Lower lobe of right lung (tissue), 2 donors: Measurements from ENCODE around the gene BFSP2. TPM values are rescaled to one million over a fixed set of nuclear protein-coding genes. Genes with fewer than 3 reads are reported as not detected.

ENCODE experiments used
- ATAC-seq, 2 donors: fragments of 200-7000 bp; cut with Tn5 transposase; one replicate each; pipeline ENCODE4 v1.9.1; 2020 to 2022; ENCODE audit warnings: mild to moderate bottlenecking in 2 of 2, moderate library complexity in 2 of 2
- DNase-seq: peaks from one replicate; pipeline ENCODE4 v3.0.0-alpha.2; 2020
- H3K27ac ChIP-seq: fragments of 200-600 bp; one replicate; pipeline ENCODE4 v1.8.0; 2022
- H3K27me3 ChIP-seq: fragments of 200-600 bp; one replicate; pipeline ENCODE4 v1.8.0; 2022; ENCODE audit warnings: low read depth
- H3K36me3 ChIP-seq: fragments of 200-600 bp; one replicate; pipeline ENCODE4 v1.8.0; 2022; ENCODE audit warnings: mild to moderate bottlenecking
- H3K4me1 ChIP-seq: fragments of 200-600 bp; one replicate; pipeline ENCODE4 v1.8.0; 2022
- H3K4me3 ChIP-seq: fragments of 200-600 bp; one replicate; pipeline ENCODE4 v1.8.0; 2022; ENCODE audit warnings: mild to moderate bottlenecking
- H3K9me3 ChIP-seq: fragments of 200-600 bp; one replicate; pipeline ENCODE4 v1.8.0; 2022
- intact Hi-C: fragments of 100-400 bp; cut with DNase I; formaldehyde crosslinking; loops from one replicate; pipeline ENCODE4 v1.11.0; 2022
- total RNA-seq: library from RNA; stranded (reverse); fragmentation: NEBNext Ultra II Directional; extraction: Animal tissue kit (Norgen Biotek cat#: 25700); gene quantifications from one replicate; pipeline ENCODE4 v1.2.1, GENCODE V29; 2021
- TF ChIP-seq, protein P1 (sequence below): fragments of 200-600 bp; IDR thresholded peaks from one replicate; pipeline ENCODE4 v1.8.0; 2022; ENCODE audit warnings: antibody characterized with exemption, mild to moderate bottlenecking
- donor health status: DM: no; HTN: yes; CAD: no; lungs with severe emphysema.

Gene BFSP2
- total RNA-seq, 1 donor from 2014 or later, result not detected

GRCh38 chr3:133428552-133428951, 28.7 kb downstream of the BFSP2 start:
- no peaks in the 10 kb centered on the region for H3K4me1 ChIP-seq
- H3K27ac ChIP-seq, result no peak overlapping the region
- TF ChIP-seq, protein P1, sequence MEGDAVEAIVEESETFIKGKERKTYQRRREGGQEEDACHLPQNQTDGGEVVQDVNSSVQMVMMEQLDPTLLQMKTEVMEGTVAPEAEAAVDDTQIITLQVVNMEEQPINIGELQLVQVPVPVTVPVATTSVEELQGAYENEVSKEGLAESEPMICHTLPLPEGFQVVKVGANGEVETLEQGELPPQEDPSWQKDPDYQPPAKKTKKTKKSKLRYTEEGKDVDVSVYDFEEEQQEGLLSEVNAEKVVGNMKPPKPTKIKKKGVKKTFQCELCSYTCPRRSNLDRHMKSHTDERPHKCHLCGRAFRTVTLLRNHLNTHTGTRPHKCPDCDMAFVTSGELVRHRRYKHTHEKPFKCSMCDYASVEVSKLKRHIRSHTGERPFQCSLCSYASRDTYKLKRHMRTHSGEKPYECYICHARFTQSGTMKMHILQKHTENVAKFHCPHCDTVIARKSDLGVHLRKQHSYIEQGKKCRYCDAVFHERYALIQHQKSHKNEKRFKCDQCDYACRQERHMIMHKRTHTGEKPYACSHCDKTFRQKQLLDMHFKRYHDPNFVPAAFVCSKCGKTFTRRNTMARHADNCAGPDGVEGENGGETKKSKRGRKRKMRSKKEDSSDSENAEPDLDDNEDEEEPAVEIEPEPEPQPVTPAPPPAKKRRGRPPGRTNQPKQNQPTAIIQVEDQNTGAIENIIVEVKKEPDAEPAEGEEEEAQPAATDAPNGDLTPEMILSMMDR, result no peak
- no peak overlapping the region for H3K4me3 ChIP-seq
- DNase-seq (no peak), ATAC-seq (no peak)
- intact Hi-C loops, result no loop called here
- H3K27me3 ChIP-seq, result no peaks in the 10 kb centered on the region
- no peaks in the 10 kb centered on the region for H3K9me3 ChIP-seq
- H3K36me3 ChIP-seq, result no peaks in the 10 kb centered on the region

DNA sequence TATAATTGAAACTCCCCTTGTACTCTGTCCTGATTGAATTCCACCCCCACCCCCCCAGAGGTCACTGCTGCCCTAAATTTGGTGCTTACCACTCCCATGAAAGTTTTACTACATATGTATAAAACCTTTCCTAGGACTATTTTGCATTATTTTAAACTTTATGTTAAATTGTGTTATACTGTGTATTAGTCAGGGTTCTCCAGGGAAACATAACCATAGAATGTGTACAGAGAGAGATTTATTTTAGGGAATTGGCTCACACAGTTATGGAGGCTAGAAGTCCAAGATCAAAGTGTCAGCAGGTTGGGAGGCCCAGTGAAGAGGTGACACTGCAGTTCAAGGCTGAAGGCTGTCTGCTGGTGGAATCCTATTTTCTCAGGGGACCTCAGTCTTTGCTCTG, 29.2 kb downstream of the BFSP2 start:
- TF ChIP-seq, protein P1, result no peak
- no peak for DNase-seq
- H3K36me3 ChIP-seq, result no peaks in the 10 kb centered on the region
- H3K4me1 ChIP-seq, result no peaks in the 10 kb centered on the region
- H3K4me3 ChIP-seq, result no peak overlapping the region
- intact Hi-C loops, result no loop called here
- ATAC-seq, result no peak
- no peaks in the 10 kb centered on the region for H3K27me3 ChIP-seq
- H3K27ac ChIP-seq, result no peak overlapping the region
- no peaks in the 10 kb centered on the region for H3K9me3 ChIP-seq

DNA sequence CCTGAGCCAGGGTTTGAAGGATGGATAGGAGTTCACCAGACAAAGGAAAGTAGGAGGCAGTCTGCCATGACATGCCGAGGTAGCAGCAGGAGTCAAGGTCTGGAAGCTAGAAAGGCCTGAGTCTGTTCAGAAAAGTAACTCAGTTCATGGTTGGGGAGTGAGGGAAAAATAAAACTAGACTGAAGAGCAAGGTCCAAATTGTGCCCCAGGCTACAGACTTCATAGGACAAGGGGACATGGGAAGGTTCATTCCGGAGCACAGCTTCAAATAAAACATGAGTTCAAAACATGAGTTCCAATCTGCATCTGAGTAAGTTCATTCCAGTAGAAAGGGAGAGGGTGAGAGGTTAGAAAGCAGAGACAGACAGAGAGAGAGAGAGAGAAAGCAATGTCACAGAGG, 39.7 kb downstream of the BFSP2 start:
- Histone ChIP-seq H3K27ac (no peak overlapping the region), H3K27me3 (no peaks in the 10 kb centered on the region), H3K36me3 (no peaks in the 10 kb centered on the region), H3K4me3 (no peak overlapping the region), H3K9me3 (no peaks in the 10 kb centered on the region), H3K4me1 (peaks cover 15% of the 10 kb centered on the region)
- ATAC-seq (no peak), DNase-seq (no peak)
- intact Hi-C loops, result no loop called here
- TF ChIP-seq, protein P1, result no peak

- Histone ChIP-seq H3K36me3 (no peaks in the 10 kb centered on the region), H3K27me3 (no peaks in the 10 kb centered on the region), H3K4me1 (peaks cover 15% of the 10 kb centered on the region), H3K27ac (no peak overlapping the region), H3K9me3 (no peaks in the 10 kb centered on the region), H3K4me3 (no peak overlapping the region)
- DNase-seq, result no peak
- ATAC-seq, result no peak
- TF ChIP-seq, protein P1, result no peak
- intact Hi-C loops, result no loop called here
Measured at GRCh38 chr3:133440652-133441051, 40.8 kb downstream of the BFSP2 start.

DNA sequence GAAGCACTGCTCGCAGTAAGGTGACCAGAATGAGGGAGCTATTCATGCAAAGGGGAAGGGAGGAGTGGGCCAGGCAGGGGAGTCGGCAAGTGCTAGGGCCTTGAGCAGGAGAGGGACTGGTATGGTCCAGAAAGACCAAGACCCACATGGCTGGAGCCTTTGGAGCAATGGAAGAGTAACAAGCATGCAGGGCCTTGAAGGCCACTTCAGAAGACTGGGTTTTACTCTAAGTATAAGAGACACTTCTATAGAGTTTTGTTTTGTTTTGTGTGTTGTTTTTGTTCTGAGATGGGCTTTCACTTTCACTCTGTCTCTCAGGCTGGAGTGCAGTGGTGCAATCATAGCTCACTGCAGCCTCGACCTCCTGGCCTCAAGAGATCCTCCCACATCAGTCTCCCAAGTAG, 42.0 kb downstream of the BFSP2 start:
- intact Hi-C loops, result no loop called here
- Histone ChIP-seq H3K27ac (no peak overlapping the region), H3K36me3 (no peaks in the 10 kb centered on the region), H3K9me3 (no peaks in the 10 kb centered on the region), H3K4me3 (no peak overlapping the region), H3K4me1 (peaks cover 15% of the 10 kb centered on the region), H3K27me3 (no peaks in the 10 kb centered on the region)
- TF ChIP-seq, protein P1, result no peak
- no peak for DNase-seq
- no peak for ATAC-seq

DNA sequence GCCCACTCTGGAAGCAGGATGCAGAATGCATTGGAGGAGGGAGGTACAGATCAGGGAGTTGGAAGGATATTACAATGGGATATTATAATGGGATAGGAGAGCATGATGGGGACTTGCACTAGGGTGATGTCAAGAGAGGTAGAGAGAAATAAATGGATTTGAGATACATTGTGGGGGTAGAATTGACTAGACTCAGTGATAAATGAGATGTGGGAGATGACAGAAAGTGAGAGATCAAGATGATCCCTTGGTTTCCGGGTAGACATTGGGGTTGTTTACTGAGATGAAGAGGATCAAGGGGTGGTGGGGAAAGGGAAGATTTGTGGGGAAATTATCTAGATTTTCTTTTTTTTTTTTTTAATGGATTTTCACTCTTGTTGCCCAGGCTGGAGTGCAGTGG, 42.7 kb downstream of the BFSP2 start:
- Histone ChIP-seq H3K9me3 (no peaks in the 10 kb centered on the region), H3K4me1 (peaks cover 15% of the 10 kb centered on the region), H3K27ac (no peak overlapping the region), H3K27me3 (no peaks in the 10 kb centered on the region), H3K36me3 (no peaks in the 10 kb centered on the region), H3K4me3 (no peak overlapping the region)
- intact Hi-C loops, result no loop called here
- ATAC-seq (no peak), DNase-seq (no peak)
- TF ChIP-seq, protein P1, result no peak
